ENCODE results near the gene VANGL1. TPM values are rescaled to one million over a fixed set of nuclear protein-coding genes. Genes with fewer than 3 reads are reported as not detected.

Gene VANGL1
- total and polyA plus RNA-seq, 2 of the 4 experiments (the other 2 are of a cell fraction): 6.1 to 6.7 TPM

DNA sequence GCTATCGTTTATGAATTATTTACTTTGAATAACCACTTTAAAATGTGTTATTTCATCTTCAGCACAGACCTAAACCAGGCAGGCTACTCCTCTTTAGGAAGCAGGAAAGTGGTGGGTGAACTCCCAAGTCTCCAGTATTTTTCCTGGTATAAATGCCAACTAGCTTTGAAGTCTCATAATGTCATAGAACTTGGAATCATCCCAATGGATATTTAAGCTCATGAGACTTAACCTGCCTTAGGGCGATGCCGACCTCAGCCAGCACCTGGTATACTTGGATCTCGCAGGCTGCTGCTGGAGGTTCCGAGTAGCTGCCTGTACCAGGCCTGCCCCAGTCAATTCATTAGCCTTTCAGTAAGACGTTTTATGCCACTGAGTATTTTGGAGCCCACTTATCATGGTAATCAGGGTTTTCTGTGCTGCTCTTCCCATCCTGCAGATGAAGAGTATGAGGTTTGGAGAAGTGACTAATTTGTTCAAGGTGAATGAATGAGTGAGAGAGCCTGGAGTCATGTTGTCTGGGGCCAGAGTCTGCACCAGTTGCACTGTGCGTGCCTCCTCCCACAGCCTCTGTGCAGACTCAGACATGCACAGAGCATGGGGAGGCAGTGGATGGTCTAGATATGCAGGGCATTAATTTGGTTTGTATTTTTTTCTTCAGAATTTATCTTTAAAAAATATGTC lies 34.9 kb downstream of the VANGL1 start:
- no peak overlapping the region for H3K27ac ChIP-seq (ENCODE audit: insufficient read depth, low read length)
- H3K14ac ChIP-seq (replicated peaks; ENCODE audit: low read depth, low read length): no peak overlapping the region
- H3K18ac ChIP-seq (ENCODE audit: low read depth, low read length): no peak overlapping the region
- WGBS, 2 experiments (ENCODE audit: extremely low coverage in 2 of 2, insufficient read length in 1 of 2): 100% methylated on average over 4 of the region's 7 CpGs; no CpG with 5 or more reads in 1 of the 2 experiments
- POLR2A ChIA-PET (ENCODE audit: unreplicated experiment): no interaction called here
- no peak overlapping the region for H3K4me2 ChIP-seq (ENCODE audit: low read depth, low read length)
- no TSS peak for BruUV-seq (replicated peaks)
- CTCF ChIA-PET: no interaction called here
- no peaks in the 10 kb centered on the region for H4K20me1 ChIP-seq (ENCODE audit: insufficient read depth, low read length)
- no peak overlapping the region for H3K9ac ChIP-seq (ENCODE audit: low read depth, low read length)
- H2AK9ac ChIP-seq (replicated peaks; ENCODE audit: low read depth, low read length, poor library complexity): no peak overlapping the region
- intact Hi-C loops (cut with micrococcal nuclease) (no loop called here), dilution Hi-C loops (cut with HindIII; ENCODE audit: low sequenced_read_pairs, unreplicated experiment) (no loop called here), in situ Hi-C loops (cut with MboI; ENCODE audit: low sequenced_read_pairs) (no loop called here)
- H3K79me1 ChIP-seq (ENCODE audit: low read depth in 1 of 2, low read length in 2 of 2): peaks cover 0 to 23% of the 10 kb centered on the region in 2 experiments; a peak in 3 of 4 replicates
- H3K56ac ChIP-seq (ENCODE audit: extremely low read depth, insufficient read depth, low read length): no peak overlapping the region
- H2BK120ac ChIP-seq (ENCODE audit: low read depth, low read length): no peak overlapping the region
- H3K36me3 ChIP-seq (ENCODE audit: control insufficient read depth, insufficient read depth, low read length): no peaks in the 10 kb centered on the region
- H3K4me1 ChIP-seq (ENCODE audit: control insufficient read depth, insufficient read depth, low read length): peaks cover 10% of the 10 kb centered on the region
- H2BK20ac ChIP-seq (ENCODE audit: low read depth, low read length): no peak overlapping the region
- no peak overlapping the region for H4K5ac ChIP-seq (ENCODE audit: low read depth, low read length)
- H2AK5ac ChIP-seq (ENCODE audit: low read depth, low read length): no peak overlapping the region
- H2AFZ ChIP-seq (replicated peaks; ENCODE audit: low read length, poor library complexity): no peak overlapping the region
- no peak overlapping the region for H2BK15ac ChIP-seq (ENCODE audit: low read depth, low read length)
- no peak overlapping the region for H3K4me3 ChIP-seq (ENCODE audit: insufficient read depth, low read depth, low read length)
- no peak overlapping the region for H2BK5ac ChIP-seq (ENCODE audit: low read depth, low read length, poor library complexity, severe bottlenecking)
- H4K91ac ChIP-seq (ENCODE audit: insufficient read depth, low read depth, low read length): no peak overlapping the region
- no peak for DNase-seq
- no peak overlapping the region for H3K23ac ChIP-seq (ENCODE audit: low read depth, low read length)
- peaks cover 9% of the 10 kb centered on the region for H3K9me1 ChIP-seq (ENCODE audit: insufficient read depth, low read length)
- no peaks in the 10 kb centered on the region for H3K27me3 ChIP-seq (ENCODE audit: control insufficient read depth, insufficient read depth, low read length)
- TF ChIP-seq RCOR1 (IDR thresholded peaks at IDR 0.05; ENCODE audit: insufficient replicate concordance, low read length) (no peak), POLR2A (IDR thresholded peaks at IDR 0.05; ENCODE audit: low read depth, low read length) (no peak), RAD21 (IDR thresholded peaks at IDR 0.05; ENCODE audit: low read length) (no peak), CHD1 (IDR thresholded peaks at IDR 0.05; ENCODE audit: low read depth, low read length) (no peak), CEBPB (IDR thresholded peaks at IDR 0.05; ENCODE audit: low read depth, low read length) (no peak), SMC3 (IDR thresholded peaks at IDR 0.05; ENCODE audit: low read depth, low read length) (no peak), ELK1 (IDR thresholded peaks at IDR 0.05; ENCODE audit: borderline replicate concordance, low read depth, low read length) (no peak), RFX5 (IDR thresholded peaks at IDR 0.05; ENCODE audit: low read depth, low read length) (no peak), MAZ (IDR thresholded peaks at IDR 0.05; ENCODE audit: borderline replicate concordance, low read depth, low read length) (no peak), MXI1 (IDR thresholded peaks at IDR 0.05; ENCODE audit: borderline replicate concordance, low read depth, low read length) (no peak), MAFK (IDR thresholded peaks at IDR 0.05; ENCODE audit: low read depth, low read length) (no peak), FOS (IDR thresholded peaks at IDR 0.05; ENCODE audit: low read depth, low read length) (no peak), BHLHE40 (IDR thresholded peaks at IDR 0.05; ENCODE audit: low read depth, low read length) (no peak), NFE2L2 (IDR thresholded peaks at IDR 0.05; ENCODE audit: low read depth, low read length) (no peak)
- TF ChIP-seq, protein P1, sequence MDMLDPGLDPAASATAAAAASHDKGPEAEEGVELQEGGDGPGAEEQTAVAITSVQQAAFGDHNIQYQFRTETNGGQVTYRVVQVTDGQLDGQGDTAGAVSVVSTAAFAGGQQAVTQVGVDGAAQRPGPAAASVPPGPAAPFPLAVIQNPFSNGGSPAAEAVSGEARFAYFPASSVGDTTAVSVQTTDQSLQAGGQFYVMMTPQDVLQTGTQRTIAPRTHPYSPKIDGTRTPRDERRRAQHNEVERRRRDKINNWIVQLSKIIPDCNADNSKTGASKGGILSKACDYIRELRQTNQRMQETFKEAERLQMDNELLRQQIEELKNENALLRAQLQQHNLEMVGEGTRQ (IDR thresholded peaks at IDR 0.05; ENCODE audit: low read depth, low read length): no peak
- TF ChIP-seq, protein P2, sequence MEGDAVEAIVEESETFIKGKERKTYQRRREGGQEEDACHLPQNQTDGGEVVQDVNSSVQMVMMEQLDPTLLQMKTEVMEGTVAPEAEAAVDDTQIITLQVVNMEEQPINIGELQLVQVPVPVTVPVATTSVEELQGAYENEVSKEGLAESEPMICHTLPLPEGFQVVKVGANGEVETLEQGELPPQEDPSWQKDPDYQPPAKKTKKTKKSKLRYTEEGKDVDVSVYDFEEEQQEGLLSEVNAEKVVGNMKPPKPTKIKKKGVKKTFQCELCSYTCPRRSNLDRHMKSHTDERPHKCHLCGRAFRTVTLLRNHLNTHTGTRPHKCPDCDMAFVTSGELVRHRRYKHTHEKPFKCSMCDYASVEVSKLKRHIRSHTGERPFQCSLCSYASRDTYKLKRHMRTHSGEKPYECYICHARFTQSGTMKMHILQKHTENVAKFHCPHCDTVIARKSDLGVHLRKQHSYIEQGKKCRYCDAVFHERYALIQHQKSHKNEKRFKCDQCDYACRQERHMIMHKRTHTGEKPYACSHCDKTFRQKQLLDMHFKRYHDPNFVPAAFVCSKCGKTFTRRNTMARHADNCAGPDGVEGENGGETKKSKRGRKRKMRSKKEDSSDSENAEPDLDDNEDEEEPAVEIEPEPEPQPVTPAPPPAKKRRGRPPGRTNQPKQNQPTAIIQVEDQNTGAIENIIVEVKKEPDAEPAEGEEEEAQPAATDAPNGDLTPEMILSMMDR (conservative IDR thresholded peaks at IDR 0.05; ENCODE audit: low read depth, low read length): no peak
- H4K8ac ChIP-seq (ENCODE audit: low read depth in 2 of 2, low read length in 2 of 2): no peak overlapping the region
- no peak overlapping the region for H3K4ac ChIP-seq (ENCODE audit: low read depth, low read length)
- no peak for ATAC-seq (ENCODE audit: low read depth)
- H3K9me3 ChIP-seq (ENCODE audit: control insufficient read depth, insufficient read depth, low read length): no peaks in the 10 kb centered on the region
